Nucleus accumbens (tissue), 56 donors: ENCODE data around the gene SCN4A.

Experiments used
- DNase-seq, 56 donors: peaks; one replicate each; lab custom pipeline; 2025; lab: John Stamatoyannopoulos, UW

The SCN4A gene

GRCh38 chr17:64002658-64003525 lies 30.2 kb upstream of the SCN4A start:
- DNase-seq: no peak

GRCh38 chr17:64001763-64002529 lies 29.2 kb upstream of the SCN4A start:
- no peak for DNase-seq

GRCh38 chr17:64001091-64001579 lies 28.4 kb upstream of the SCN4A start:
- no peak for DNase-seq

GRCh38 chr17:63999680-64000531 lies 27.2 kb upstream of the SCN4A start:
- DNase-seq: no peak

- DNase-seq: peak in 2 of 56 donors; percentile 10 to 56
These were observed 26.3 kb upstream of the SCN4A start for GRCh38 chr17:63998721-63999679.

- DNase-seq: peak in 28 of 56 donors; percentile 8 to 77 (median 33)
These were observed 25.5 kb upstream of the SCN4A start, which contains the start of gene PRR29 for GRCh38 chr17:63998050-63998720. Gene PRR29 (plus strand): TSS chr17:63998351. CDS start chr17:63998365, 14 bp downstream.

GRCh38 chr17:63997341-63998048 lies 24.8 kb upstream of the SCN4A start:
- DNase-seq: no peak

GRCh38 chr17:63996430-63997182 lies 23.9 kb upstream of the SCN4A start:
- DNase-seq: no peak

- no peak for DNase-seq
These were observed 22.9 kb upstream of the SCN4A start for GRCh38 chr17:63995626-63996025.

GRCh38 chr17:63993368-63993985 lies 20.8 kb upstream of the SCN4A start:
- no peak for DNase-seq

GRCh38 chr17:63991611-63992010 lies 18.9 kb upstream of the SCN4A start:
- DNase-seq: no peak

GRCh38 chr17:63989622-63990345 lies 17.1 kb upstream of the SCN4A start:
- DNase-seq: no peak

- DNase-seq: peak in 1 of 56 donors; percentile 14
These were observed 16.3 kb upstream of the SCN4A start for GRCh38 chr17:63988741-63989621.

GRCh38 chr17:63988127-63988478 lies 15.4 kb upstream of the SCN4A start:
- no peak for DNase-seq
